NT2/D1 (cell line): ENCODE results near the gene OMP.

Experiments used
- SUZ12 ChIP-seq: IDR thresholded peaks from 2 replicates; pipeline ENCODE4 v1.6.1; 2011; ENCODE audit not compliant: insufficient read length, insufficient read depth; ENCODE audit errors: extremely low read depth
- ZNF274 ChIP-seq: IDR thresholded peaks from 2 replicates; pipeline ENCODE4 v1.6.1; 2011; ENCODE audit warnings: mild to moderate bottlenecking, low read depth, low read length

- TF ChIP-seq ZNF274 = no peak
- TF ChIP-seq SUZ12 = no peak
These were observed 18.9 kb upstream of the OMP start for GRCh38 chr11:77083566-77084245.
